DMS 273 treated with DMSO at 0.1 percent for 48 hours (cell line): ENCODE measurements around the gene SALL1.

ENCODE experiments used
- DNase-seq: peaks from one replicate; lab custom pipeline; 2025; lab: John Stamatoyannopoulos, UW

SALL1 gene

GRCh38 chr16:51111759-51112158 is 39.3 kb downstream of the SALL1 start:
- no peak for DNase-seq

DNA sequence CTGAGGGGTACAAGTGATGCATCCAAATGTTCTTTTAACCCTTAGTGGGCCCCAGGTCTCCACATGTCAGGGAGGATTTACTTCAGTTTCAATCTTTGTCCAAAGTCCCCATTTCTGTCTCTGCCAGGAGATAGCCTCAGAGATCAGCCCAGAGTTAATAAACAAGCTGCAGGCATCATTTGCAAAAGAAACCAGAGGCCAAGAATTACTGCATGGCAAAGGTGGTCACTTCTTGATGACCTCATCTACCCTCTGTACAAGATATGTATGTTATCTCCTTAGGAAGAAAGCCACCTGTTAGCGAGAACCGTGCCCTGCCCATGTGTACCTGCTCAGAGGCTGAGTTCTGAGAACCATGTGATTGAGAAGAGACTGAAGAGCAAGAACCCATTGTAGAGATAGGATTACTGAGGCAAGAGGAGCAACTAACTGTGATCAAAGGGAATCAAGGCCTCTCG is 40.3 kb downstream of the SALL1 start:
- no peak for DNase-seq

GRCh38 chr16:51109173-51109572 is 41.9 kb downstream of the SALL1 start:
- no peak for DNase-seq

- DNase-seq: no peak
Observed at GRCh38 chr16:51107742-51108141, 43.3 kb downstream of the SALL1 start.

GRCh38 chr16:51106535-51106934 is 44.5 kb downstream of the SALL1 start:
- no peak for DNase-seq

DNA sequence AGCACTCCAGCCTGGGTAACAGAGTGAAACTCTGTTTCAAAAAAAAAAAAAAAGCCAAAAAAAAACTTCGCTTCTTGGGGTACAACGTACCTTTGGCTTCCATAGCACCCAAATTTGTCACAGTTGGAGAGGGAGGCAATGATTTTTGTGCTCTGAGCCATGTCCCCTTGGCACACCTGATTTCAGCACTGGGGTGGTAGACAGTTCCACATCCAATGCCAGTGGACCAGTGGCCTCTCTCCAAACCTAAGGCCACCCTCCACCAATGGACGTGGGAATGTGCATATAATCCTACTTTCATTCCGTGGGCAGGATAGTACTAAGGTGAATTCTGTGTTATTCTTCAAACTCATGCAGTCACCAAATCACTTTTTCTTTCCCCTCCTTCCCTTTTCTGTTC is 47.5 kb downstream of the SALL1 start:
- no peak for DNase-seq

DNA sequence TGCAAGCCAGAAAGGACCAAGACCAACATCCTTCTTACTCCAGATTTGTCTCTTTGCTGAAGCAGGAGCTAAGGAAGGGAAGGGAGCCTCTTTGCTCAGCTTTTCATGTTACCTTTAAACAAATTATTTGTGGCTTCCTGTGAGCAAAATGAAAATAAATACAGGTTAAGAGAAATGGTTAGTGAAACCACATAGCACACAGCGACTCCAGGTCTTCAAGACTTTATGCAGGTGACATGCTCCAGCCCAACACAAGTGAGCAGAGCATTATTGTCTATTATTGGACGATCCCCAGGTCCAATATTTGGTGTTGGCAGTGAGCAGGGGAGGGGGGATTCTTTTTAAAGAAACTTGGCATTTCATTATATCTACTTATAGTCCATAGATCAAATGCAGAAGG is 53.3 kb downstream of the SALL1 start:
- no peak for DNase-seq

DNA sequence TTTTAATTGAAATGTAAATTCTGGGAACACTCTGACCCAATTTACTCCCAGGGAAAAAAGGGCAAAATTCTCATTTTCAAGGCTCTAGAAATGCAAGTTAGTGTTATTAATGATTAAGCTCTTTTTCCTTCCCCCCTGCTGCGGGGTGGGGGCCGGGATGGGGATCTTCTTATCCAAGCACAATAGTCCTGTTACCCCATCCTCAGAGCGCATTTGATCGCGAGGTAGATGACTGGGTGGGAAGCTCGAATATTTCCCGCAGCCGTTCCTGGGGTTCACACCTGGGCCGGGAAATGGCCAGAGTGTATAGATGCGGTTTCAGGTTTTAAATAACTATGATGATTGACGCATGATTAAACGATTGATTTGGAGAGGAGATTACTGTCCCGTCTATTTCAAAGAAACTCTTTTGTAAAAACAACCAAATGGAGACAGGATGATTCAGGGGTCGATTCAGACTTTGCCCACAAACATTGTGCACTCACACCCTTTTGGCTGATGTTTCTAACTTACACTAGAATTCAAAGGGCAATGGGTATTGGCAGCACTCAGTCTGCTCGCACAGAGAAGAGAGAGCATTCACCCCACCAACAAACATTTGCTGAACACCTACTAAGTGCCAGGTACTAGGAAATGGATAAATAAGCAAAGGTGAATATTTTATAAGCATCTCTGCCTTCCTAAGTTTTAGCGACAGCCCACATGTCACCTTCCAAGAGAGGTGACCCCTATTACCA is 55.0 kb downstream of the SALL1 start:
- no peak for DNase-seq

DNA sequence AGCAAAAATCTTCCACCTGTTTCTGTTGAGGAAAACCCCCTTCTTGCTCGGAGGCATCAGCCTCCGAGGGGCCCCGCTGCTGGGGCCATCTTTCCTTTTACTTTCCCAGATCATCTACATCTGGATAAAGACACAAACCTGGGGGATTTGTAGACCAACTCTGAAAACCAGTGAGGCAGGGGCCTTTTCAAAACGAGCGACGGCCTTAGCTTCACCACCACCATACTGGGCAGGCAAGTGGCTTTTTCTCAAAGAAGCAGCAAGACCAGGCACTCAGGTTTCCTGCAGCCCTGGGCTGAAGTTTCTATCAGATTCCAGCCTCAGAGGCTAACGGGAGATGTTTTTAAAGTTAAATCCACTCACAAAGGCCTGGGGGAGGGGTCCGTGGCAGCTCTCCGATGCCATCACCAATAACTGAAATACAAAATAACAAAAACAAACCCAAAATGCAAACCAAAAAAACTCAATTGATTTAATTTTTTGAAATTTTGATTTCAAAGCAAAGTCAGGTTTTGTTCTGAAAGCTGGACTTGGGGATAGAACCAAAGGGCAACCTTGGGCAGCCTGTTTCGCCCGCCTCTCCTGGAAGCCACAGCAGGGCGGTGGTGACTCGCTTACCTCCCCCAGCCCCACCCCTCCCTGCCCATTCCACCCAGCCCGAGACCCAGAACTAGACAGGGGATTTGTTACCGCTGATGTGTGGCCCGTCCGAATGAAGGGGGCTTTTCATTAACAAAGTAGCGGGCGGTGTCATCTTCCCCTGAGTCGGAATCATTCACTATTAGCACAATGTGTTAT is 55.8 kb downstream of the SALL1 start:
- DNase-seq: no peak

DNA sequence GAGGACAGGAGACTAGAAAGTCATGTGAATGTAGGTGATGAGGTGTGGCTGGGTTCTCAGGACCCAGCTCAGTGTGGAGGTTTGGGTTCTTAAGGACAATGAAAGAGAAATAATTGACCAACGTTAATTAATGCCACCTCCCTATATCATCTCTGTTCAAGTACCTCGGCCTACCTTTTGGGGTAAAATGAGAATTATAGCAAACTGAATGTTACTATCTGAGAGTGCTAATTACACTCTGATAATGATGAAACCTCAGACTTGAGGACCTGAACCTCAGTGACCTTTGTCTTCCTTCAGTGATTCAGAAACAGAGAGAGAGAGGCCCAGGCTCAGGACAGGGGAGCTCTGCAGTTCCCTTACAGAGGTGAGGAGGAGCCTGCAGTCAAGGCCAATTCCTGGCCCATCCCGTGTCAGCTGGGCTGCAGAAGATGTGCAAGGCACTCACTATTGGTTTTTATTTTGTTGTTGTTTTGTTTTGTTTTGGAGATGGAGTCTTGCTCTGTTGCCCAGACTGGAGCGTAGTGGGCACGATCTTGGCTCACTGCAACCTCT is 57.3 kb downstream of the SALL1 start:
- DNase-seq: no peak
